Endometrium (tissue), 2 donors: ENCODE measurements around the gene NISCH.

ENCODE experiments used
- FAIRE-seq: peaks from 2 replicates; lab custom pipeline; 2012; peaks lifted over from hg19 to GRCh38; lab: Jason Lieb, UNC
- donor health status: control.
- donor health status: control.

Gene NISCH

GRCh38 chr3:52435246-52436101 is 19.9 kb upstream of the NISCH start:
- FAIRE-seq = no peak

GRCh38 chr3:52436500-52437149 is 18.8 kb upstream of the NISCH start:
- FAIRE-seq = no peak

GRCh38 chr3:52437326-52438103 is 17.9 kb upstream of the NISCH start:
- no peak for FAIRE-seq

GRCh38 chr3:52438104-52438376 is 17.4 kb upstream of the NISCH start:
- no peak for FAIRE-seq

GRCh38 chr3:52438579-52439425 is 16.6 kb upstream of the NISCH start:
- FAIRE-seq = no peak

GRCh38 chr3:52439426-52440248 is 15.8 kb upstream of the NISCH start:
- no peak for FAIRE-seq

GRCh38 chr3:52440249-52440551 is 15.2 kb upstream of the NISCH start:
- no peak for FAIRE-seq

- no peak for FAIRE-seq
These were observed 14.7 kb upstream of the NISCH start for GRCh38 chr3:52440671-52441070.

GRCh38 chr3:52441091-52441771 is 14.2 kb upstream of the NISCH start:
- FAIRE-seq = no peak

- no peak for FAIRE-seq
These were observed 13.6 kb upstream of the NISCH start for GRCh38 chr3:52441772-52442332.

GRCh38 chr3:52442409-52443267 is 12.8 kb upstream of the NISCH start:
- no peak for FAIRE-seq

GRCh38 chr3:52443268-52443610 is 12.2 kb upstream of the NISCH start:
- no peak for FAIRE-seq

- FAIRE-seq = no peak
These were observed 11.4 kb upstream of the NISCH start for GRCh38 chr3:52443791-52444687.

- FAIRE-seq = no peak
These were observed 10.3 kb upstream of the NISCH start, which contains the start of gene SEMA3G for GRCh38 chr3:52444860-52445793. TSS of gene SEMA3G (minus strand) at chr3:52445103. CDS start at chr3:52445027, 76 bp downstream.

- FAIRE-seq = no peak
These were observed 9.4 kb upstream of the NISCH start for GRCh38 chr3:52446042-52446441.

- FAIRE-seq = no peak
These were observed 8.5 kb upstream of the NISCH start for GRCh38 chr3:52446631-52447511.
